Measurements from ENCODE around the gene SCYGR3.

Gene SCYGR3, protein sequence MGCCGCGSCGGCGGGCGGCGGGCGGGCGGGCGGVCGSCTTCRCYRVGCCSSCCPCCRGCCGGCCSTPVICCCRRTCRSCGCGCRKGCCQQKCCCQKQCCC

DNA sequence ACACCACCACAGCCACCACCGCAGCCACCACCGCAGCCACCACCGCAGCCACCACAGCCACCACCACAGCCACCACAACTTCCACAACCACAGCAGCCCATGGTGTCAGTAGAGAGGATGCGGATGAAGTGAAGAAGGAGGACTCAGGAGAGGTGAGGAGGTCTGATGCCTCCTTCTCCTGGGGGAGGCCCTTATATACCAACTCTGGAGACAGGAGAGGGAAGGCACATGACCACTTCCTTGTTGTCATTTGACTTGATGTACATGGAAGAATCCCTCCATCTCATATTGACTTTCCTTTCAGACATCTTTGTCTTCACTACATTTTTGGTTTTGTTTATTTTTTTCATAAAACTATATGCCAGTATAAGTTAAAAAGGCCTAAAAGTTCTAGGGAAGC is at the start of gene SCYGR3:
TSS of gene SCYGR3 (minus strand) at position 101 of the 400 bp plus-strand sequence. CDS start at position 101, 0 bp downstream.
- DNase-seq (ENCODE audit: low read depth in 2 of 2), result no peak
- TF ChIP-seq, protein P1, sequence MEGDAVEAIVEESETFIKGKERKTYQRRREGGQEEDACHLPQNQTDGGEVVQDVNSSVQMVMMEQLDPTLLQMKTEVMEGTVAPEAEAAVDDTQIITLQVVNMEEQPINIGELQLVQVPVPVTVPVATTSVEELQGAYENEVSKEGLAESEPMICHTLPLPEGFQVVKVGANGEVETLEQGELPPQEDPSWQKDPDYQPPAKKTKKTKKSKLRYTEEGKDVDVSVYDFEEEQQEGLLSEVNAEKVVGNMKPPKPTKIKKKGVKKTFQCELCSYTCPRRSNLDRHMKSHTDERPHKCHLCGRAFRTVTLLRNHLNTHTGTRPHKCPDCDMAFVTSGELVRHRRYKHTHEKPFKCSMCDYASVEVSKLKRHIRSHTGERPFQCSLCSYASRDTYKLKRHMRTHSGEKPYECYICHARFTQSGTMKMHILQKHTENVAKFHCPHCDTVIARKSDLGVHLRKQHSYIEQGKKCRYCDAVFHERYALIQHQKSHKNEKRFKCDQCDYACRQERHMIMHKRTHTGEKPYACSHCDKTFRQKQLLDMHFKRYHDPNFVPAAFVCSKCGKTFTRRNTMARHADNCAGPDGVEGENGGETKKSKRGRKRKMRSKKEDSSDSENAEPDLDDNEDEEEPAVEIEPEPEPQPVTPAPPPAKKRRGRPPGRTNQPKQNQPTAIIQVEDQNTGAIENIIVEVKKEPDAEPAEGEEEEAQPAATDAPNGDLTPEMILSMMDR (IDR thresholded peaks at IDR 0.05; ENCODE audit: low read depth, low read length), result no peak
- no peak within 1 kb of the TSS for H3K4me3 ChIP-seq (replicated peaks in 1 of 2; ENCODE audit: low read depth in 2 of 2, low read length in 2 of 2)

DNA sequence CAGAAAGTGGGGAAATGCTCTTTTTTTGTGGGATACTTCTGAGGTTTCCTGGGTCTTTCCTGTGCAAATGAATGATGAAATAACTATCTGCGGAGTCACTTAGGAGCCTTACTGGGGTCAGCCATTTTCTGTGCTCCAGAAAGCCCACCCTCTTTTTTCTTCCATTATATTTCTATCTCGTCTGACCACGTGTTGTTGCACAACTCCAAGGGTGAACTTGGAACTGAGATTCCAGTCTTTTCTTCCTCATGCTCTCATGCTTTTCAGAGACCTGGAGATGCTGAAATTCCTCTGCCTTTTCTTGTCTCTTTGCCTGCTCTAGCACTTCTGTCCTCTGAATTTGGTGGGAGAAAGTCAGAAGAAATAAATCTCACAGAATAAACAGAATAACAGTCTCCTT is 47.2 kb upstream of the SCYGR3 start:
- TF ChIP-seq, protein P1 (IDR thresholded peaks at IDR 0.05; ENCODE audit: low read depth, low read length), result no peak
- H3K4me3 ChIP-seq (replicated peaks in 1 of 2; ENCODE audit: low read depth in 2 of 2, low read length in 2 of 2), result no peak overlapping the region
- no peak for DNase-seq (ENCODE audit: low read depth in 2 of 2)

DNA sequence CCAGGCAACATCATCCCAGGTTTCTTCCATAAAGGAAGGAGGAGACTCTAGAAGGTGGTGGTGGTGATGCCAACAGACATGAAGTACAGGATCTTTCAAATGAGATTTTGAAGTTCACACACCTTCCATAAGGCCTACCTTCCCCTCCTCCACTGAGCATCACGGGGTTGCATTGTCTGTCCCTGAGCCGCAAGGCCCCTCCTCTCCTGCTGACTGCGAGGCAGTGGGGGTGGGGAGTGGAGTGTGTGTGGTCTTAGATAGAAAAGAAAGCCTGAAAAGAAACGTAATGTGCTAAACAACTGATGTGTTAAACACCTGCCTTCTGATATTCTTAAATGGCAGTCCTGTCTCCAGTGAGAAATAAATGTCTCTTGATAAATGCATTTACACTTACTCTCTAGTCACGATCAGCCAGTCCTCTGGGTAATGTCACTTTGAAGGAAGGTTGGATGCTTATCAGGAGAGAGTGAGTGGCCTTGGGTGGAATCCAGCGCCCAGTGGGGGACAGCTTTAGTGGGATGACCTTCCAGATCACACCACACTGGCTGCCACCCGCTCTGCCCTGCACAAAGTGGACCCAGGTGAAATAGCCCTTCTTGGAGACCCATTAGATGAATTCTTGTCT is 46.5 kb upstream of the SCYGR3 start:
- no peak for DNase-seq (ENCODE audit: low read depth in 2 of 2)
- TF ChIP-seq, protein P1 (IDR thresholded peaks at IDR 0.05; ENCODE audit: low read depth, low read length), result no peak
- no peak overlapping the region for H3K4me3 ChIP-seq (replicated peaks in 1 of 2; ENCODE audit: low read depth in 2 of 2, low read length in 2 of 2)

DNA sequence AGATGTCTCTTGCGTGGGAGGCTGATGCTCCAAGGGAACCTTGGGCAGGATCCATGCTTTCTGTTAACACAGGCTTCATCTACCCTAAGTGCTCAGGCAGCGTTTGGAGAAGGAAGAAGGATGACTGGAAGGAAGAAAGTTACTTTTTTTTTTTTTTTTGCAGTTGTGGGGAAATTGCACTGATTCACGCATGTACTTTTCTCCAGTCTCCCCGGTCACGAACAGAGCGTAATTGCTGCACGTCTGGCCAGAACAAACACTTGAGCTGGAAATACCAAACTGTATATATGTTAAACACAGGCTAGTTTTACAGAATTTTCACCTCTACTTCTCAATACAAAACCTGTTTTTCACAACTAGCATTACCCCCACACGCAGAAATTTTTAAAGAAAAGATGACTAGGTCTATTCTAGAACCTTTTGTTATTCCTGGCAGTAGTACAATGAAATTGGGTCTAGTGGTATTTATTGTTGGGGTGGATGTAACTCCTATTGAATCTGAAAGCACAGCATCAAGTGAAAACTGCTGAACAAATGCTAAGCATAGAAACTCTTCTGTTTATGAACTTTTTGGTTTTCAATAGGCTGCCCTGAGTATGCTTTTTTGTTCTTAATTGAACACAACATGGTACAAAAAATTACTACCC is 42.7 kb upstream of the SCYGR3 start:
- TF ChIP-seq, protein P1 (IDR thresholded peaks at IDR 0.05; ENCODE audit: low read depth, low read length), result no peak
- DNase-seq (ENCODE audit: low read depth in 2 of 2), result peak; percentile 86 to 91
- H3K4me3 ChIP-seq (replicated peaks in 1 of 2; ENCODE audit: low read depth in 2 of 2, low read length in 2 of 2), result no peak overlapping the region

DNA sequence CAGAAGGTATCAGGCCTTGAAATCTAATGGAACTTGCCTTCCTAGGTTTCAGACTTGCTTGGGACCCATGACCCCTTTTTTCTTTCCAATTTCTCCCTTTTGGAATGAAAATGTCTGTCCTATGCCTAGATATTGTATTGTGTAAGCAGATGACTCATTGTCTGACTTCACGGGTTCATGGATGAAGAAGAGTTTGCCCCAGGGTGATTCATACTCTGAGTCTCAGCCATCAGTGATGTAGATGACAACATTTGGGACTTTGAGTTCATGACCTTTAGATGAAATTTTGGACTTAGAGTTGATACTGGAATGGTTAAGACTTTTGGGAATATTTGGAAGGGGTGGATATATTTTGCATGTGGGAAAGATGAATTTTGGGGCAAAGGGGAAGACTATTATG is 40.8 kb upstream of the SCYGR3 start:
- TF ChIP-seq, protein P1 (IDR thresholded peaks at IDR 0.05; ENCODE audit: low read depth, low read length), result no peak
- DNase-seq (ENCODE audit: low read depth in 2 of 2), result peak; percentile 91 to 96
- no peak overlapping the region for H3K4me3 ChIP-seq (replicated peaks in 1 of 2; ENCODE audit: low read depth in 2 of 2, low read length in 2 of 2)

DNA sequence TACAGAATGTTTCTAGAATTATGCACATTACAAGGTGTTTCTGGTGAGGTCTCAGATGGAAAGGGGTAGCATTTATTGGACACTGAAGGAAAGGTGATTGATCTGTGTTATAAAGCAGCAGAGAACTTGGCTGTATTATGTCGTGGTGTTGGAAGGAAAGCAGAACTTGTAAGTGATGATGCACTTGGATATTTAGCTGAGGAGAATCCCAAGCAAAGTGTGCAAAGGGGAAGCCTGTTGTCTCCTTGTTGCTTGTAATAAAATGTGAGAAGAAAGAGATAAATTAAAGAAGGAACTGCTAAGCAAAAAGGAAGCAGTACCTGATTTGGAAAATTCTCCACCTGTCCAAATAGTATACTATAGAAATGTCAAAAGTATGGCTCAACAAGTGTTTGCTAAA is 39.8 kb upstream of the SCYGR3 start:
- no peak for DNase-seq (ENCODE audit: low read depth in 2 of 2)
- TF ChIP-seq, protein P1 (IDR thresholded peaks at IDR 0.05; ENCODE audit: low read depth, low read length), result no peak
- H3K4me3 ChIP-seq (replicated peaks in 1 of 2; ENCODE audit: low read depth in 2 of 2, low read length in 2 of 2), result no peak overlapping the region

Data from cardiac fibroblast (primary cell).